HG03039 (cell line): Measurements from ENCODE around the gene TMEM187.

Experiments used
- ATAC-seq: cut with Tn5 transposase; IDR thresholded peaks from one replicate; pipeline ENCODE4 v1.9.1; 2021; ENCODE audit warnings: mild to moderate bottlenecking, moderate library complexity; ENCODE audit not compliant: unreplicated experiment

TMEM187 gene

DNA sequence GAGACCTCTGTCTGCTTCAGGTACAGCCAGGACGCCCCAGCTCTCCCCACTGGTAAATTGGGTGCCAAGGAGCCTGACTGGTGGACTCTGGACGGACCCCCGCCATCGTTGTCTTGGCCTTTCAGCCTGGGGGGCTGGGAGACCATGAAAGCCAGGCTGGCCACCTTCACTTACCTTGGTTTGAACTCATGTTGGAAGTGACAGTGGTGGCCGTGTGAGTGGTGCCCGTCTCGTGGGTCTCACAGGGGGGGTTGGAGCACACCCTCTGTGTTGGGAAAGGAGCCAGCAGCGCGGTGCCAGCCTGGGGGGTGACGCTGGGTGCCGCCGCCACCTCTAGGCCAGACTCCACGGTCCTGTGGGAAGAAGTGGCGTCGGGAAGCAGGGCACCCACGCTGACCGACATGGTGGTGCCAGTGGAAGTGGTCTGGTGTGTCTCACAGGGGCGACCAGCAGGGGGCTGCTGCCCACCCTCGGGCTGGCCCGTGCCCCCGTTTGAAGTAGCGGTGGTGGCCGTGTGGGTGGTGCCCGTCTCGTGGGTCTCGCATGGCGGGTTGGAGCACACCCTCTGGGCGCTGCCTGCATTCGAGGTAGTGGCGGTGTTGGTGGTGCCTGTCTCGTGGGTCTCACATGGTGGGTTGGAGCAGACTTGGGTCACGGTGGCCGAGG, 18.5 kb upstream of the TMEM187 start:
- no peak for ATAC-seq

DNA sequence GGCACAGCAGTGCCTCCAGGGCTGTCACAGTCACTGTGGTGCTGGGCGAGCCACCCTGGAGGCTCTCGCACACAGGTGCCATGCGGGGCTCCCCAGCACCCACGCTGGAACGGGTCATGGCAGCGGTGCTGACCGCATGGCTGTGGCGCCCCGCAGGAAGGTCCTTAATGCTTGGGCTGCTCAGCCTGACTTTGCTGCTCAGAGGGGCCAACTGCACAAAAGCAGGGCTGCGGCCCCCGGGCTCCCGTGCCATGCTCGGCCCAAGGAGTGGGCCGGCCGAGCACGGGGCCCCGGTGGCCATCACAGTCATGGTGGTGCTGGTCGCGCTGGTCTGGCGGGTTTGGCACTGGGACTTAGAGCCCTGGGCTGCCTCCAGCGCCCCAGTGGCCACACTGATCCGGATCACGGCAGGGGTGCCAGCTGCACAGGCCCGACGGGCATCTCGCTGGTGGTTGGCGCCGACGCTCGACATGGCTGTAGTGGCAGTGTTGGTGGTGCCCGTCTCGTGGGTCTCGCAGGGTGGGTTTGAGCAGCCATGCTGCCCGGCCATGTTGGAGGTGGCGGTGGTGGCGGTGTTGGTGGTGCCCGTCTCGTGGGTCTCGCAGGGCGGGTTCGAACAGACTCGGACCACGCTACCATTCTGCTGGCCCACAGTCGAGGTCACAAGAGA, 17.9 kb upstream of the TMEM187 start:
- ATAC-seq: no peak

DNA sequence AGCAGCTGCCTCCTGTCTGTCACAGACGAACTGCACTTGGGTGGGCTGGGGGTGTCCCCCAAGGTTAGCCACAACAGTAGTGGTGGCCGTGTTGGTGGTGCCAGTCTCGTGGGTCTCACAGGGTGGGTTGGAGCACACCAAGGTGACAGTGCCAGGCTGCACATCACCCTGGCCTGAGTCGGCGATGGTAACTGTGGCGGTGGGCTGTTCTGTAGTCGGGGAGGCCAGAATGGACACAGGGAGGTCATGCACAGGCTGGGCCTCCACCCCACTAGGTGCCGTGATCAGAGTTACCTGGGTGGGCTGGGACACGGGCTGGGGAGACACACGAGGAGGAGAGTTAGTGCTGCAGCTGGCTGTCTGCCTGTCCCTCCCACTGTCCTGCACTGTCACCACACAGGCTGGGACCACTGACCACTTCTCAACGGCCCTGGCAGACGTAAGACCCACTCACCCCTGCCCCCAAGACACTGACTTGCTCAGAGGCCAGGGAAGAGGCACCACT, 17.3 kb upstream of the TMEM187 start:
- ATAC-seq: no peak

DNA sequence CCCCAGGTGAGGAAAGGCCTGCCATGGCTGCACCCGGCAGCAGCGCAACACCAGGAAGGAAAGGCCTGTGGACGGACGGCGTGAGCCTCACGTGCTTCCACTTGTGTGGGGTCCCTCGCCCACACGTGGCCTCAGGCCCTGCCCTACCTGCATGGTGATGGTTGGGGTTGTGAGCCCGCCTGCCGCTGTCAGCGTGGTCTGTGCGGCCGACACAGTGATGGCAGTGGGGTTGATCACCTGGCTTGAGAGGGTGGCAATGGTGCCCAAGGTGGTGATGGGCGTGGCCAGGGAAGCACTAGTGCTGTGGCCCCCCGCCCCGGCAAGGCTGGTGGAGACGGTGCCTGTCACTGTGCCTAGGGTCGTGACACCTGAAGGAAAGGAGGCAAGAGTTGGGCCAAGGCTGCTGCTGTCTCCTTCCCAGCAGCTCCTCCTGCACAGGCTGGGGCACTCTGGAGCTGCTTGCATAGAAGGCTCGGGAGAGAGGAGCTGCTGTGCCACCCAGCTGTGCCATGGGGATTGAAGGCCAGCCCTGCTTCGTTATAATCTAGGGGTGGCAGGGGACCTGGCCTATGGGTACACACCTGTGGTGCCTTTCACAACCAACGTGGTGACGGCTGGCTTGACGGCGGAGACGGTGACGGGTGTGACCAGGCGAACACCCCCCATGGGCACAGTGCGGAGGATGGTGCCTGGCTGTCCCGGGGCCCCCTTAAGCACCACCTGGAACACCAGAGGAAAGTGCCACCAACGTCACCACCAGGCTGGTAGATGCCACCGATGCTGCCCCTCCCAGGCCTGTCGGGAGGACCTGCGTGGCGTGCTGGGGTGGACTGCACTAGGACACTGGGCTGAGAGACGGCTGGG, 16.3 kb upstream of the TMEM187 start:
- no peak for ATAC-seq

DNA sequence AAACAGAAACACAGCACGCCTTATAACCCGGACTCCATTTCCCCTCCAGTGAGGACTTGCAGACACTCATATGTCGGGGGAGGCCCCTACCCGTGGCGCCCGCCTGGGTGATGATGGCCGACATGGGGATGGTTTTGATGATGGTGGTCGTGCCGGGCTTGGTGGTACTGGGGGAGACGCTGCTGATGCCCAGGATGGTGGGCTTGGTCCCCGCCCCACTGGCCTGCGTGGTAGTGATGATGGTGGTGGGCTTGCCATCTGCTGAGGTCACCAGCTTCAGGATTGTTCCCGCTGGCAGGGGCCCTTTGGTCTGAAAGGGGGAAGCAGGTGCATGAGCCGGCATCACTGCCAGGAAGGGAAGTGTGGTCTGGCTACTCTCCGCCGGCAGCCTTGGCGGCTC, 15.3 kb upstream of the TMEM187 start:
- ATAC-seq: no peak

DNA sequence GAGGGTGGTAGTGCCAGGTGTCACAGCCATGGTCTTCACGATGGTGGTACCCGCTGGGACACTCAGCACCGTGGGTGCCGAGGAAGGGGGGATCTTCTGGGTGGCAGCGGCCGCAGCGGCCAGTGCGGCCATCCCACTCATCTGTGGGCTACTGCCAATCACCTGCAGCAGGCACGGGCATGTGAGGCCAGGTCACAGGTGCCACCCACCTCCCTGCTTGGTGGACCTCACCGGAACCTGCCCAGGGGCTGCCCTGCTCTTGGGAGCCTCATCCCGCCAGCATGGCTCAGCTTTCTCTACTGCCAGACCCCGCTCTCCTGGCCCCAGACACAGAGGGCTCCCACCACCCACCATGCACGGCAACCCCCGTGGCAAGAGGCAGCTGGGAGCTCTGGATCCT, 13.9 kb upstream of the TMEM187 start:
- no peak for ATAC-seq

DNA sequence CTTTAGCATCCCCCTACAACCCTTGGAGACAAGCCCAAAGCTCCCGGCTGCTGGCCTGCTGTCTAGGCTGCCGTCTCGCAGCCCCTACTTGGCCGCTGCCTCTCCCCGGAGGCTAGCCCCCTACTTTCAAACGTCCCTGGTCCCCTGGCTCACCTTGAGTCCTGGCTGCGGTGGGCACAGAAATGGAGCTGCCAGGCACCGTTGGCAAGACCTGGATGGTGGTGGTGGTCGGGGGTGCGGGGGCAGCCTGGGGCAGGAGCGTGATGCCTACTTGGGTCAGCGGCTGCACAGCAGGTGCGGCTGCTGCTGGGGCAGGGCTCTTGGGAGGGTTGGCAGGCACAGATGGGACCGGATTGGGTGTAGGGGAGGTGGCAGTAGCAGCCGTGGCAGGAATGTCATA, 12.9 kb upstream of the TMEM187 start:
- ATAC-seq: no peak

DNA sequence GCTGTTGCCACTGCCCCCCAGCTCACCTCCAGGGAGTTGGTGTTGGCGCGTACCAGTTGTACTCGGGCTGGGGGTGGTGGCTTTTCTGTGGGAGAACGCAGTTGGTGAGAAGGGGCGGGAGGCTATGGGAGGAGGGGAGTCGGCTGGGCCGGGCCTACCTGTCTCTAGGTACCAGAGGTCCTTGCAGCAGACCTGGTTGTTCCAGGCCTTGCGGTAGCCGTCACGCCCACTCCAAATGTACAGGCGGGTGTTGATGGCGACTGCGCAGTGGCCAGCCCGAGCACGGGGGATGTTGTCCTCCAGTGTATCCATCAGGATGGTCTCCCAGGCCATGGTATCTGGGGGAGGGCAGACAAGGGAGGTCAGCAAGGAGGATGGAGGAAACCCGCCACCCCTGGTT, 12.5 kb upstream of the TMEM187 start:
- no peak for ATAC-seq

DNA sequence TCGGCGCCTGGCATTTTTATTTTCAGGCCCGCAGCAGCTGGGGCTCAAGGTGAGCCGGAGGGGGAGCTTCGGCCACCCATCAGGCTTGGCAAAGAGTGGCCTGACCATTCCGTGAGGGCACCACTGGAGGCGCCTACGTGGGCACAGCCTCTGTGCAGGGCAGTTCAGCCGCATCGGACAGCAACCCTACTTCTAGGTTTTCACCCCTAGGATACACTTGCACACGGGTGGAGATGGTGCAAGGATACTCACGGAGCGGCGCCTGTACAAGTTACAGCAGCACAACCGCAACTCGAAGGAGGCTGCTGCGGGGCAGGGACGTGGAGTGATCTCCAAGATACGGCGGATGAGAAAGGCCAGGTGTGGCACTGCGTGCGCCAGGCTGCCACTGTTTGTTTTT, 11.8 kb upstream of the TMEM187 start:
- ATAC-seq: no peak

DNA sequence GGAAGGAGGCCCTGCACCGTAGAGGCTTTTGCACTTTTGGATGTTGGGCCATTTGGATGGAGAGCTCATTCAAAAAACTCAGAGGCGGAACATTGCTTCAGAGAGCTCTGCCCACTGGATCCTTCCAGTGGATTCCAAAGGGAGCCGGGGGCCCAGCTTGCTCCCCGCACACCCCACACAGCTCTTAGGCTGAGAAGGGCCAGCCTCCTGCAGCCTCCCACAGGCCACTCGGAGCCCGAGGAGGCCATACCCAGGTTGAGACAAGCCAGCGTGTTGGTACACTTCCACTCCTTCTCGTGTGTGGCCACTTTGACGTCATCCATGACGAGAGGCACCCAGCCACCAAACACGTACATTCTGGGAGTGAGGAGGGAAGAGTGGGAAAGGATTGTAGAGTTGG, 11.3 kb upstream of the TMEM187 start:
- no peak for ATAC-seq

DNA sequence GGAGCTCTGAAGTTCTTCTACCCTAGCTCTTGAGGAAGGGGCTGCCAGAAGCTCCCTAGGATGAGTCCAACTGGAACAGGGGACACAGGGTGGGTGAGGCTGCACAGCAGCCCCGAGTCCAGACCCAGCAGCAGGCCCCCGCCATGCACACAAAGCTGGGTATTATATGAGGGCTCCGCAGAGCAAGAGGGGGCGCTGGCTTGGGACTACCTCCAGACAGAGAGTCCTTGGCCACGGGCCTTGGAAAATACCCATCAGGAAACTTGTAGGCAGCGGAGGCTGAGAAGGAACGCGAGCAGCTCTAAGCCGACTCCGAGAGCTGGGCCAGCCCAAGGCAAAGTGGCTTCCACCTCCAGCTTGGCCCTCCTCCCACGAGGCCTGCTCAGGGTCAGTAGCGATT, 9.0 kb upstream of the TMEM187 start:
- no peak for ATAC-seq

DNA sequence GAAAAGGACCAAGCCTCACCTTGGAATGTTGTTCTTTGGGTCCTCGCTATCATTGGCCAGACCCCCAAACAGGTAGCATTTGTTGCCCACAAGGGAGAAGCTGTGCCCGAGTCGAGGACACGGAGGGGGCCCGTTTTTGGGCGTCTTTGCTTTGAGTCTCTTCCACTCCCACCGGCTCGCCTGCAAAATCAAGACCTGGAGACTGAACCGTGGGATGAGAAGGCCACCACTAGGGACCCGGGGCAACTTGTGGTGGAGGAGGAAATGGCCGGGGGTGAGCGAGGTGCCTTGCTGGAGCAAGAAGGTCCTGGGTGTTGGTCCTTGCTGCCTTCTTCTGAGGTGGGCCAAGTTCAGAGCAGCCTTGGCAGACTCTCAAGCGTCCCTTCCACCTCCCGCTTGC, 8.4 kb upstream of the TMEM187 start:
- ATAC-seq: no peak

DNA sequence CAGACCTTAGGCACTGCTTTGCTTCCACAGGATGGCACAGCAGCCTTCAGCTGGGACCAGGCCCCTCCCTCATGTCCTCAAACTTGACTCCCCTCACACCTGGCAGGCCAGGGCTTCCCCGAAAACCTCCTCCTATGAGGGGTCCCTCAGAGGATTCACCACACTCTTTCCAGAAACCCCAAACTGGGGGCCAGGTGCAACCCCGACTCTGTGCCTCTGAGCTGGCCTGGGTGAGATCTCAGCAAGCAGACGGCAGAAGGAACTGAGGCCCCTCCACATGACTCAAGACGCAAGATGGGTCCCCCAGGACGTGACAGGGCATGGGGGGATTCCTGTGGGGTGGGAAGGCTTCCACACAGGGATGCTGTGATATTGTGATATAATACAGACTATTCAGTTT, 7.1 kb upstream of the TMEM187 start:
- no peak for ATAC-seq

DNA sequence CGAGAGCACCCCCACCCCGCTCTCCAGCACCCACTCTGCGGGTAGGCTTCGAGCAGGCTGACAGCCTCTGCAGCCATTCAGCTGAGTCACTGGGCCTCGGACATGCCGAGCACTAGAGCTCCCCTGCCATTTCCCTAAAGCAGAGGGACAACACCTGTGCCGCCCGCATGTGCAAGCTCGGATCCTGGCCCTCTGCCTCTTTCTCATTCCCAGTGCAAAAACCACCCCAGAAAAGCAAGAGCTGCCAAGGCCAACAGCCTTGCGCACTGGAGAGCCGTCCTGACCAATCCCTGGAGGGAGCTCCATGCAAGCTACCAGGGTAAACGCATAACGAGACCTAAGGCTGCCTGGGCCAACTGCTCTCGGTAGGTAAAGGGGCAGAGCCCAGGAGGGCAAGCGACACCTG, 6.3 kb upstream of the TMEM187 start:
- no peak for ATAC-seq

DNA sequence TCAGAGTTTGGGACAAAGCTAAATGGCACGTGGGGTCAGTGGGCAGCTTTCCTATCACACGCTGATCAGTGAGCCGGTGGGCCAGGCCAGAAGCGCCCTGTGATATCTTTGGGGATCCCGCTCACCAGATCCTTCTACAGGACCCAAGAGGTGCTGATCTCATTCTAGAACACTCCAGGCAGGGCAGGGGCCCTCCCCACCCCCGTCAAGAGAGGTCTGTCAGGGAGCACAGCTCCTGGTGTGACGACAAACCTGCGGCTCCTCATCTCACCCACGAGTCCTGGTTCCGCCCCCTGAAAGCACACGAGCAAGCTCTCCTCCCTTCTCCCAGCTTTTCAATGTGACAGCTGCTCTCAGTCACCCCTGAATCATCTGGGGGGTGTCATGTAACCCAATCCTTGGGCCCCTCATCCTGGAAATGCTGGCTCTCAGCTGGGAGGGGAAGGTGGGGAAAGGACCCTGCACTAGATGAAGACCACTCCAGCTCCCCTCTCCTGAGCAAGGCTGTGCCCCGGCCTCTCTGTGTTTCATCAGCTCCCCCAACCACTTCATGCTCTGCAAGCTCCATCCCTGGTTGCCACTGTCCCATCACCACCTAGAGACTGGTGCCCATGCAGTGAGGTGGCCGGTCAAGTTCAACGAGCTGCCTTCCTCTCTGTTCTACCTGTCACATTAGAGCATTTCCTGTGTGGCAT, 5.6 kb upstream of the TMEM187 start:
- no peak for ATAC-seq

DNA sequence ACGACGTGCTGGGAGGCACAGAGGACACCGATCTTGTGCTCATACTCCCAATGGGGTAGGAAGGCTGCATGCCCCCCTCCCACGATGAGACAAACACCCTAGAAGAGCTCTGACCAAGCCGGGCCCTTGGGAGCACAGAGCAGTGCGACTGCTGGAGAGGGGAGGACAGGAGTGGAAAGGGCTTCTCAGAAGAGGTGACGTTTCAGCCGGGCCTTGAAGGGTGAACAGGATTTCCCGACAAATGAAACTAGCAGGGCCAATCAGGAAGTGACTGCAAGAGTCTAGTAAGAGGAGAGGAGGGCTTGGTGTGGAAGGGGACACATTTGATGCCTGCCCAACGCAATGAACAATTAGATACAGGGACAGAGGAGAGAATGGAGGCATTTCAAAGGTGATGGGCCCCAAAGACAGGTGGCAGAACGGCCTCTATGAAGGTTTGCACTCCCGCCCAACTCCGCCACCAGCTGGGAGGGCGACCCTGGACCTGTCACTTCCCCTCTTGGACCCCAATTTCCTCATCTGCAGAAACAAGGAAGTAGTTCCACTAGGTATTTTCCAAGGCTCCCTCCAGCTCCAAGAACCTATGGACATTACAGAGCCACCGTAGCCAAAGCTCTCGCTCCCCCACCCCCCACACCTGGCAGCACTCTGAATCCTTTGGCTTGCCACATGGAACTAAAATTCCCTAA, 4.9 kb upstream of the TMEM187 start:
- no peak for ATAC-seq

DNA sequence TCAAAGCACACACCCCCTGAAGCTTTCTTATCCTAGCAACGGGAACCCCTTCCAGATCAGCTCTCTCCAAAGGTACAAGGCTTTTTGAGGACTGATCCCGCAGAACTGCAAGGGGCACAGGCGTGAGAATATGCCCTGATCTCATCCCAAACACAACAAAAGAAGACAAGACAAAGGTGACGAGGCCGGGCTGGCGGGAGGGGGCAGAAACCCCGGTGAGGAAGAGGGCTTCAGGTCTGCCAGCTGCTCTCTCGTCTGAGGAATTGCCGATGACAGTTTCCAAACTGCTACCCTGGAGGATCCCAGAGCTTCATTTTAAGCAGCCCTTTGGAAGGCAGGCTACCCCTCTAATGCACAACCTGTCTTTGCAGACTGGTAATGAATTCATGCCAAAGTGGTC, 4.3 kb upstream of the TMEM187 start:
- no peak for ATAC-seq

DNA sequence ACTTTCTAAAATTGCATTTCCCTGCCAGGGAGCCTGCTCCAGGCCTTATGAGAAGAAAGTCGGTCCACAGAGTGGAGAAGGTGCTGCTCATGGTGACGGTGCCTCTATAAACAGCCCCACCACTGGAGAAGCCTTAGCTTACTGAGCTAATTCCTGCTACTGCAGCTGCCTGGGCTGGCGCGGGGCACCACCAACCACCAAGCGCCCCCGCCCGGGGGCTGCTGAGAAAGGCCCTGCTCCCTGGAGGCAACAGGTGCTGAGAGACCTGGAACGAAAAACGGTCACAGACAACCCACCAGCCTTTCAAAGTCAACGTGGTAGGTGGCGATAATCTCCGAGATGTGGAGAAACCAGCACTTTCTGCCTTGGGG, 3.8 kb upstream of the TMEM187 start:
- ATAC-seq: no peak

DNA sequence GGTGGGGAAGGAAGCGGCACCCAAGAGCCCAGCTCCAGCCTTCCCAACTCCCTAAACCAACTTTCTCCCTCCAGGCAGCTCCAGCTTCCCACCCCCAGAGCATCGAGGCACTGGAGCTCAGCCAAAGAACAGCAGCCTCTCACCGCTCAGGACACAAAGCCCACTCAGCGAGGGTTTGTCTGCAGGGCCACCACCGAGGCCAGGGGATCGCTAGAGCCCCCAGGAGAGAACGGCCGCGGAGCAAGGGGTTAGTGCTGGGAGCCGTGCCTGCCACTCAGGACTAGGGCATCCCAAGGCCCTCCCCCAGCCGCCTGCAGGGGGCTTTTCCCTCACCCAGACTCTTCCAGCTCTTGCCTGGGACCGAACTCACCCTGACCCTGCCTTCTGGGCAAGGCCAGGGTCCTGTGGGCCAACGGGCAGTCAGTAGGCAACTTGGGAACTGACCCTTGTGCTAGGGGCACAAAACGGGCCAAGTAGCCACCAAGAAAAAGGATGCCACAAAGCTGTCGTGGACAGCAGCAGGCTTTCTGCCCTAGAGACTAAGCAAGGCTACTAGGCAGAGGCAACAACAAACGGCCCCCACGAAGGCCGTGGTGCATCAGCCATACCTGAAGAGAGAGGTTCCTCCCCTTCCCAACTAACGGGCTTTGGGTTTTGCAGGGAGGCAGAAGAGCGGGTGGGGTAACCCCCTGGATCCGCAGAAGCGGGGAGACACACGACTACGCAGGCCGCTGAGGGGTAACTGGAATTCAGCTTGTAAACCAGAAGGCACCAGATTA, 3.2 kb upstream of the TMEM187 start:
- ATAC-seq: no peak

DNA sequence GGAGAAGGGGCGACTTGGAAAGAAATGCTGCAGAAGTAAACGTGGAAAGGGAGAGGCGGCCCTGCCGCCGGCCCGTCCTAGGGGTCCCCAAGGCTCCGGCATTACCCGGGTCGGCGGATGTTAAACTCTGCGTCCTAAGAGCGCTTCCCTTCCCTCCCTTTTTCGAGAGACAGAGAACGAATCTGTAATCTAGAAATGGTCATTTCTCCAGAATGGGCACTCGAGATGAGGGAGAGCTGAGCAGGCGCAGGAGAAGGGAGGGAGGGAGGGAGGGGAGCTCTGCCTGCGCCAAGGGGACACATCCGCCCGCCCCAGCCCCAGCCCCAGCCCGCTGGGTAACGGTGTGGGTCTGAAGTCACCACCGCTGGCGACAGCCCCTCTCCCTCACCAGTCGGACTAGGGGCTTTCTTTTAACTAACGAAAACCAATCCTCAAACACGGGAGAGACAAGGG, 2.6 kb upstream of the TMEM187 start:
- no peak for ATAC-seq
